Activated CD4-positive, alpha-beta T cell treated with anti-CD3 and anti-CD28 coated beads, Interleukin-2, amount 50 U/mL, for 1 hour (primary cell): ENCODE measurements around the gene TBC1D9.

Experiments
- DNase-seq: peaks from one replicate; pipeline ENCODE4 v3.0.0-alpha.2; 2020

The TBC1D9 gene

DNA sequence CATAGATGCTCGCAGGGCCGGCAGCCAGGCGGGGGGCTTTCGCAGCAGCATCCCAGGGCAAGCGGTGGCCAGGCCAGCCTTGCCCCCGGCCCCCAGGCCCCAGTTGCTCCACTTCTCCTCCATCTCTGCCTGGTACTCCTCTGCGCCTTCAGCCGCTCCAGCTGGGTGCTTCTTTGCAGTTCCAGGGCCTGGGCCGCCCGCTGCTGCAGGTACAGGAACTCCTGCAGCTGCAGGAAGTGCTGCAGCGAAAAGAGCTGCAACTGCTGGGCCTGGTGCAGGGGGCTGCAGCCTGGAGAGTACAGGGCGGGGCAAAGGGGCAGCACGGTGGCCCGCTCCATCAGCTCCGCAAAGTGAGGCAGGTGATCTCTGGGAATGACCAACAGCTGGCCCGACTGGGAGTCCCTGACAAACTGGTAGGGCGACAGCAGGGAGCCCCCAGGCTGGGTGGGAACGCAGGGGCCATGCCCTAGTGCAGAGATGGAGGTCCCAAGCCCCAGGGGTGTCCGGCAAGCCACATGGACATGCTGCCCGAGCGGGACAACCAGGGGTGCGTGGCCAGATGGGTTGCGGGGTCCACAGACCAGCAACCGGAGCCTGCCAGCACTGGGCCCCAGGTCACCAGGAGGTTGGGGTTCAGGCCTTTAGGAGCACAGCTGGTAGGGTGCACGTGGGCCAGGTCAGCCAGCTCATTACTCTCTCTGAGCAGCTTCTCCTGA, 111.6 kb downstream of the TBC1D9 start:
- DNase-seq, result no peak

DNA sequence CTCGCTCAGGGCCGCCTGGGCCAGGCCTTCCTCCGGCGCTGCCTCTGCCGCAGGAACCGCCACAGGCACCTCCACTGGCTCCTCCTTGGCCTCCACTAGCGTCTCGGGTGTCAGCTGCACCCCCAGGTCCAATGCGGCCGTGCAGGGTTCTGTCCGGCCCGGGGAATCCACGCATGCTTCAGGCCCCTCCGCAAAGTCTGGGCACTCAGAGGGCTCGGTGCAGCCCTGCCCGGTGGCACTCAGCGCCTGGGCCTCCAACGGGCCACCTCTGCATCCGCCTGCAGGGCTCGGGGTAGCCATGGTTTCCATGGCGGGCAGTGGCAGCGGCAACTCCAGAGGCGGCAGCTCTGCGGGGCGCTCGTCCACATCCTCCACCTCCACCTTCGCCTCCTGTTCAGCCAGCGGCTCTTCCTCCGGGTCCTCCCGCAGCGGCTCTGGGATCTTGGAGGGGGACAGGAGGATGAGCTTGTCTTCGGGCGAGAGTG, 112.6 kb downstream of the TBC1D9 start:
- DNase-seq, result no peak

DNA sequence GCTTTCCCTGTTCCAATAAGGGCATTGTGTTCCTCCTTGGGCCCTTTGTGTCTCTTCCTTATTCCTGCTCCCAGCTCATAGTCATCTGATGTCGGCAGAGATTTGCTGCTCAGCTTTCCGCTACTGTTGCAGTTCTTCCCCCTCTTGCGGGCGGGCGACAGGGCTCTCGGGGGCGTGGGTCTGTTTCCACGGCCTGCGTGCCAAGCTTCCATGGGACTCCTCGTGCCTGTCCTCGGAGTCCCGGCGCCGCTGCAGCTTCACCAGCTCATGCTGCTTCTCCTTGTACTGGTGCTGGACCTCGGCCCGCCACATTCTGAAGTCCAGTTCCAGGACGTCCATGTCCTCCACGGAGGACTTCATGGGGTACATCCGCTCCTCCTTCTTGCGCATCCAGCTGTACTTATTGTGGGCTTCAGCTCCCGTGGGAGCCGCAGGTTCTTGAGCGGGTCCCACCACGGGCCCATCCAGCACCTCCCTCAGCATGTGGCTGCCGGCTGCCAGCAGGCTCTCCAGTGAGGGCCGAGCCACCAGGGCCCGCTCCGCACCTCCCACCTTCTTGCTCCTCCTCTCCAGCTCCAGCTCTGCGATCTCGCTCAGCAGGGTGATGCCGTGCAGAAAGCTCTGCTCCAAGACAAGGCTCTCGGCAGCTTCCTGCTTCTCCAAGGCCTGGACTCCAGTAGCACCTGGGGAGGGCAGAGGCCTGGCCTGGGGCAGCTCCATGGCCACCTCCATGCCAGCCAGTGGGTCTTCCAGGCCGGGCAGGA, 113.3 kb downstream of the TBC1D9 start:
- DNase-seq, result no peak

DNA sequence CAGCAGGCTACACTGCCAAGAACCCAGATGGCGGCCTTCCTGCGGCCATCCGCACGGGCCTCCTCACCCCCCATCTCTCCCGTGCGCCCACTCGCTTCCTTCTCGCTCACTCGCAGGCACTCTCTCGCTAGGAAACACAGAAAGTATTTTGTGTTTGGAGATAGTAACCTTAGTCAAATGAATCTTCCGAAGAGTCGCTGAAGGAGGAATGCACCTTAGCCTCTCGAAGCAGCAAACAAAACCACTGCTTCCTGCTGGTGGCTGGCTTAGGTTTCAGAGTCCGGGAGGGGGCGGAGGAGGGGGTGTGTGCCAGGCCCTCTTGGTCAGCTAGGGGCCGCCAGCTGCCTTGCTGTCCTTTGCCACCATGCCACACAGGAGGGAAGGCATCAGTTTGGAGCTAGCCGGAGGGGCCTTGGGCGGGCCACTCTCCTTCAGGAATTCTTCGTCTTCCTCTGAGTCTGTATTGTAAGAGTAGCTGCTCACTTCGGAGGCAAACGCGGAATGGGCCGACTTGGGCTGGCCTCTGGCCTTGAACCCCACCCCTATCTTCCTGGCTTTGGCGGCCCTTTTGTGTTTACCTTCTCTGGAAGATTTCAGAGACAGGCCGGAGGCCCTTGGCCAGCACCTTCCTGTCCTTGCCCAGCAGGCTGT, 114.3 kb downstream of the TBC1D9 start:
- DNase-seq, result no peak

DNA sequence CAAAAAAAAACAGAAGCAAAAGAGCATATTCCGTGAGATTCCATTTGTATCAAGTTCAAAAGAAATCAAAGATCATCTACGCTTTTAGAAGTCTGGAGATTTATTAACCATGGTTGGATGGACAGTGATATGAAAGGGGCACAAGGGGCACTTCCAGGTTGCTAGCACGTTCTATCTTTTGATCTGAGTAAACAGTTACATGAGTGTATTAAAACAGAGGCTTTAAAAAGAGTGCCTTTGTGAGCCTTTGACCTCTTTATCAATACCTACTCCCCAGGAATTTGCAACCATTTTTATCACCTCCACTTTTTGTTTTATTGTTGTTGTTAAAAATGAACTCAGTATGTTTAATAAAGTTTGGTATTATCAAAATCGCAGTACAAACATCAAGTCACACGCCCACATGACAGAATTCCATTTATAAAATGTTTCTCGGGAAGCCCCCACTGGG, 115.1 kb downstream of the TBC1D9 start:
- DNase-seq, result no peak

DNA sequence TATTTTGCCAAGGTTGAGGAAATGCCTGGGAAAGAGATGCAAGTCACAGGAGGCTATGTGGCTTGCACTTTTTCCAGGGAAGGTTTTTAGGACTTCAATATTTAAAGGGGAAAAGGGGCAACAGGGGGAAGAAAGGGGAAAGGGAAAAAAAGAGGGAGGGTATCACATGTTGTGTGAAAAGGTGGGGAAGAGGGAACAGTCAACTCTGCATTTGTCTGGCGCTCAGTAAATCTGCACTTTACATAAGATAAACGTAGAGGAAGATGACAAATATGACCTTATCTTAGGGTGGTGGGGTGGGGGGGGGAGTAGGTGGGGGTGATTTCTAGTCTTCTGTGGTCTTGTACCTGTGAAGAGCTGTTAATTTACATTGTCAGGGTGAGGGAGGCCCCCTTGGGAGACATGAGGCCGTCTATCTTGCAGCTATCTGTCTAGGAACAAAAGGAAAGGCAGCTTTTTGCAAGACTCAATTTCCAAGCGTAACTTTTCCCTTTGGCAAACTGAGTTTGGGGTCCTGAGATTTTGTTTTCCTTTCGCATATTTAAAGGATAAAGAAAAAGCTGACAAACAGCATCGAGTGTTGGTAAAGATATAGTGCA, 115.9 kb downstream of the TBC1D9 start:
- DNase-seq, result no peak

DNA sequence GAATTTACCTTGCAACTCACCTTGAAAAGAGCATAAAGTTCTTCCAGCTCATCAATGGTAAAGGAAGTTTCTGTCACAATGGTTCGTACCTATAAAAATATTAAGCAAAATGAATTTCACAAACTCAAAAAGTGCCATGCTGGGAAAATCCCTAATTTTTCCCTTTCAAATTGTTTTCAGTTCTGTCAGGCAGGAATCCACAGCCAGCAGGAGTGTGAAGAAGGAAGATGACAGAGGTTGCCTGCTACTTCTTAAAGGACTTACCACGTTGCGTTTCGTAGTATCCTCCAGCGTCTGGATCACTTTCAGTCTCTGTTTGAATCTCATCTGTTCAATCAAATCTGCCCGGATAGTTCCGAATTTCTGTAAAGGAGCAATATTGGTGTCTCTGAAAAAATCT, 117.1 kb downstream of the TBC1D9 start:
- DNase-seq, result no peak

DNA sequence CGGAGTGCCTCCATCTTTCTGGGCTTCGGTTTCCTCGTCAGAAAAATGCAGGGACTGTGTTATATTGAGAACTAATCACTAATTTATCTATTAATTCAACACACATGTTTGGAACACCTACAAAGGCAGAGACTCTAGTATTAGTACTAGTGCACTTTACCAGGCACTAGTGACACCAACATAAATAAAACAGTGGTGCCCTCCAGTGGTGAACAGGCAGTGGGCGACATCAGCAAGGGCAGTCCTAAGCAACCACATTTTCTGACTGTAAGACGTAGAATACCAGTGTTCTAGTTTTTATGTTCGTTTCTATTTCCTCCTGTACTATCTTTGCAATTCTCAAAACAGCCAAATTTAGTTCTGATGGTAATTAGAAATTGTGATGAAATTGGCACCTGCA, 118.3 kb downstream of the TBC1D9 start:
- DNase-seq, result no peak

DNA sequence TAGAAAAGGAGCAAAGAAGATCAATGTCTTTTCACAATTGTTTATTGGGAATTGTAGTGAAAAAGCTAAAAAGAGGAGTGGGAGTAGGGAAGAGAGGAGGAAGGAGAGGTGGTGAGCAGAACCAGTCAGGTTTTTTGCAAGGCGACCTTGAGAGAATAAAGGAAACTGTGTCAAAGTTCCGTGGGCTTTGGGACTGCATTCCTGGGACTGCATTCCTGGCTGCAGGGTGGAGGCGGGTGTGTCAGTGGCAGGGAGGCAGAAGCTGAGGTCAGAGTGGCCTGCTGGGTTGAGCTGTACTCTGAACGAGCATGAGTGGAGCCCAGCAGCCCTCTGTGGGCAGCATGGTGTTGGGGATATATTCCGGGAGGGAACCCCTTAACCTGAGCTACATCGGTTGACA, 120.6 kb downstream of the TBC1D9 start:
- no peak for DNase-seq

DNA sequence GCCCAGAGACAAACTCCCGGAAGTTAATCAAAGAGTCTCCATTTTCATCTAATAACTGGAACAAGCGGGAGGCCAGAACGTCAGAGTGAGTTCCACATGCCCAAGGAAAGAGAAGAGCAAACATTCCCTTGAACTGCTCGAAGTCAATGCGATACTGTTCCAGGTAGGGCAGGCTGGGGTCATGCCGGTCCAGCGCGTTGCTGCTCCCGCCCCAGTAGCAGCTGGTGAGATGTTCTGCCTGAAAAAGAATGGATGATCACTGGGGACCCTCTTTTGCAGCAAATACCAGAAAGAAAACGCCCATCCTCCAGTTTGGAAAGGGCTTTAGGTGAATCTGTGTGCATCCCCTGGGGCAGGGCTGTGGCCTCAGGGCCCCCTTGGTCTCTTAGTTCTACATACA, 122.2 kb downstream of the TBC1D9 start:
- DNase-seq, result no peak

DNA sequence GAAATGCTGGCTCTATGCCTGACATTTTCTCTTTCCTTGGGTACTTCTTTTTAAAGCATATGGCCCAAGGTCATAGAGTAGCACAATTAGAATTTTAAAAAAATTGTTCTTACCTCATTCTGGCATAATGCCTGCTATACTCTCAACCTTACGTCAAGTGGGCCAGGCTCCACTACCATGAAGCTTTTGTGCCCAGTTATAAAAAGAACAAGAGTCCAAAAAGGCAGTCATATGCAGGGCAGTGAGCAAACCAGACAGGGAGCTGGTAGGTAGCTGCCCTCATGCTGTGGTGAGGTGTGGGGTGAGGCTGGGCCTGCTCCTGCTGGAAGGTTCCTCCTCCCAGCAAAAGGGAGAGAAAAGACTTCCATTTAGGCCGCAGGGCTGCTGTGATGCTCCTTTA, 123.1 kb downstream of the TBC1D9 start:
- DNase-seq, result no peak

DNA sequence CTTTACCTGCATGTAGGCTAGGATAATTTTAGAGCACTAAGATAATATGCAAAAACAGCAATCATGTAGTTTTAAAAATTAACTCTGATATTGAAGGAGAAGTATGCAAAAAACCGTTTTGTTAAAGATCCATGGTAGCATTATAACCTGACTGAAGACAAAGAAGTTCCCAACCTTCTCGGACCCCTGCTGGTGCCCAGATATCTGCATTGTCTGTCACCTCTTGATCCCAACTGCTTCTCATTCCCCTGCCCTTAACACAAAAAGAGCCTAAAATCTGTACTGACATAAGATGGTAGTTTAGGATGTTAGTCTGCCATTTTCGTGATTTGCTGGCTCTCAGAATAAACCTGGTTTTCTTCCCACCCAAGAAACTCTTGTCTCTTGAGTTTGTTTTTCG, 125.9 kb downstream of the TBC1D9 start:
- DNase-seq, result no peak

DNA sequence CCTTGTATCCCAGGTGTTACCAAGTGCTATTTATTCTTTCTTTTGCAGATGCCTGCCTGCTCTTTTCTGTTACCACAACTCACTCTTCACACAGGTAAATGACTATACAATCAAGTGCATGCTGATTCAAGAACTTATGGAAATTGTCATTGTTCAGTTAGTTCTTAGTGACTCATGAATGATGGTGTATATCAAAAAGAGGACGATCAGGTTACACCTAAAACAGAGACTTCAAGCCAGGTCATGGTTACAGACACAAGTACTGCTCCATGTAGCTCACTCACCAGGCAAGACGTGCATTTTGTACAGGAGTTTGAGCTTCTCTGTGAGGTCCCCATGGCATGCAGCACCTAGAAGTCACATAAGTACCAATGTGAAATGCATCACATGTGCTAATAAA, 128.2 kb downstream of the TBC1D9 start:
- DNase-seq, result no peak

DNA sequence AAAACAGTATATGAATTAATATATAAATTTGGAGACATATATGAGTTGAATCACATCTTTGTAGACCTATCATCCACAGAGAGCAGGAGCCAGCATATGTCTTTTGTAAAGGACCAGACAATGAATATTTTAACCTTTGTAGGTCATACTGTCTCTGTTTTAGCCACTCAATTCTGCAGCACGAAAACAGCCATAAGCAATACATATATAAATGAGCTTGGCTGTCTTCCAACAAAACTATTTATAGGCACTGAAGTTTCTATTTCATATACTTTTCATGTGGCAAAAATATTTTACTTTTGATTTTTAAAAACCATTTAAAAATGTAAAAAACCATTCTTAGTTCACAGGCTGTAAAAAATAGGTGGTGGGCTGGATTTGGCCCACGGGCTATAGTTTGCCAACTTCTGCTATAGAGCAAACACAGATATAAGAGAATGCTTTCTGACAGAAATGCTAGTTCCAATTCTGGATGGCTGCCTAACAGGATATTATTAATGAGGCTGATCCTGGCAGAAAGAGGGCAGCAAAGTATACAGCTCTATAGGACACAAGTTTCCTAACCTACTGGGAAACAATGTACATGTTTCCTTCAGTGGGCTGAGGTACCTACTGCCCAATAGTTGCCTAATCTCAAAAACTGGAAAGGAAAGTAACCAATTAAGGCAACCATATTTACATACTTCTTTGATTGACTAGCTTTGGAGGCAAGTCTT, 129.4 kb downstream of the TBC1D9 start:
- DNase-seq, result no peak

DNA sequence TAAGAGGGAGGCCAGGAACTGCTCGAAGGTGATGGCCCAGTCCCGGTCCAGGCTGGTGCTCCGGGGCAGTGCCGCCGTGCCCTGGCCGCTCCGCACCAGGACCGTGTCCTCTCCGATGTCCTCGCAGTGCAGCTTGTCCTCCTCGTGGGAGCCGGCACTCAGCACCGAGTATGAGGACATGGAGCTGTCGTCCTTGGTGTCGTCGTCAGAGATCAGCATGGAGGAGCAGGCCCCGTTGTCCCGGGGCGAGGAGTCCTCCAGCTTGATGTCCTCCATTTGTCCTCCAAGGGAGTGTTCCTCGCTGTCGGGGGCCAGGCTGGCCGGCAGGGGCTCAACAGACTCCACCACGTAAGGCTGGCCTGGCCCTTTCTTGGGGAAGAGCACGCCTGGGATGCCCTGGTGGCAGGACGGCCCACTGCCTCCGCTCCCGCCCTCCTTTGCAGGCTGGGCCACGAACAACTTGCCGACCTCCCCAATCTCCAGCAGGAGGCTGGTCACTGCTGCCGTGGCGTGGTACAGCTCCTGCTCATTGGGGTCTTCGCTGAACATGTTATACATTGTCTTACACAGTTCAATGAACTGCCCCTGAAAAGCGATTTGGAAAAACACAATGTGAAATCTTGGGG, 133.7 kb downstream of the TBC1D9 start:
- no peak for DNase-seq

DNA sequence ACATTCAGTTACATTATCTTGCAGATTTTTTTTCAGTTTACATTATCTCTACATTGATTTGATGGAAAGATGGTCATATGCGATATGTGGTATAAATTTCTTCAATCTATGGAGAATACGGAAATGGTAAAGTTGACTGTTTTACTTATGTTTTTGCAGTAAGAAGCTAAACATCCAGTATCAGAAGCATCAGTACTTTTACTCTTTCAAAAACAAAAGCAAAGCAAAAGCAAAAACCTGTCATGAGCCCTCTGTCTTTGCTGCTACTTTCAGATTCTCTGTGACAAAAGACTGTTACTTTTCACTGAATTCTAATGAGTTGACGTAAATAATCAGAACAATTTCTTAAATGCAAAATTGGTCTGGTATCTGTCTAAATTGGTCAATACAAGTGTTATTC, 135.0 kb downstream of the TBC1D9 start:
- no peak for DNase-seq

DNA sequence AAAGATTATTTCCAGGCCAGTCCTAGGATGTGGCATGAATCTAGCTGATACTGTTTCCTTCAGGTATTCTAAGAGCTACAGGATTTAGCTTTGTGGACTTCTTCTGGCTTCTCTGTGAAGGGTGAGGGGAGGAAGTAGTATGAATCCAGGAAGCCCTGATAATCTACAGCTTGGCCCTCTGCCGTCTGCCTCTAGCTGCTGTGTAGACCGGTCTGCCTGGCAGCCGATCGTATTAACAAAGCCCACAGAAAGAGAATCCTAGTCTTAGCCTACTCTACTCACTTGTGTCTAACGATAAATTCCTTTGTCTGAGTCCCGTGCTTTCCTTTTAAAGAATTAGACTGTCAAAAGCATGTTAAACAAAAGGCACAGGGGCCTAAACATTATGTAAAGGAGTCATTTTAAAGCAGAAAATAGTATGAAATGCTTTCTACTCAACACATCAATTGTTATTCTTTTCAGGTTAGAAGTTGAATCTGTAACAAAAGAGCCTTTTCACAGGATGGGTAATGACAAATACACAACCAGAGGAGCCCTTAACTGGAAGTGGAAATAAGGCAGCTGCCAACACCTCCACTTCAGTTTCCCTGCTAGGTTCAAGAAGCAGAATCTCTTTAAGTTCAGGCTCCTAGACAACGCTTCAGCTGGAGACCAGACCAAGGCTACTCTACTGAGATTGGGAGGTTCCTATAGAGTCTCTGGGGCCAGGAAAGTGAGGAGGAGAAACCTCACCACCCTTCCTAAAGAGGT, 138.5 kb downstream of the TBC1D9 start:
- no peak for DNase-seq

DNA sequence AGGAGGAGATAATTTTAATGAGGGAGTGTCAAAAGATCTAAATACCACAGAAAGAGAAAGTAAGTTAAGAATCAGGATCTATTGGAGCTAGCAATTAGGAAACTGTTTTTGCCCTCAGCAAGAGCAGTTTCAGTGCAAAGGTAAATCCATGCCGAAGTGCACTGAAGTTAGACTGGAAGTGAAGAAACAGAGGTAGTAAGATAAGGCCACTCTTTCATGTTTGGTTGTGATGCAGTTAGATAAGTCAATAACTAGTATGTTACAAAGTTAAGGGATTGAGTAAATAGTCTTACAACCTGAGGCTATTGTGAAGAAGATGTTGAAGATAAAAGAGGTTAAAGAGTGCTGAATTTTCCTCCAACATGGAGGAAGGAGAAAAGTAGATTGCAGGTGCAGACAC, 140.7 kb downstream of the TBC1D9 start:
- DNase-seq, result no peak

DNA sequence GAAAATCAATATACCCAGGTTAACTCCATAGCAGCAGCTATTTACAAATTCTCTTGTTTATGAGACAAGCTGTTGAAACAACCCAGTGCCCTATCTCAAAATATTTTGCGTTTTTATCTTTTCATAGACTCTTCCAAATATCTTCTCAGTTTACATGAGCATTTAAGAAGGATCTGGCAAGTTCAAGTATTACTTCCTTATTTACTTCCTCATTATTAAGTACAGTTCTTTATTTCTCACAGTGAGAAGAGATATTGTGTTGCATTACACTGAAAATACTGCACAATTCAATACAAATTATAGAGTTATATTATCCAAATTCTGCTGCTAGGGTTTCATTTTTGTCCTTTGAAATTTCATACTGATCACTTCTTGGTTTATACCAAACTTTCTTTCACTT, 143.8 kb downstream of the TBC1D9 start:
- DNase-seq, result no peak

DNA sequence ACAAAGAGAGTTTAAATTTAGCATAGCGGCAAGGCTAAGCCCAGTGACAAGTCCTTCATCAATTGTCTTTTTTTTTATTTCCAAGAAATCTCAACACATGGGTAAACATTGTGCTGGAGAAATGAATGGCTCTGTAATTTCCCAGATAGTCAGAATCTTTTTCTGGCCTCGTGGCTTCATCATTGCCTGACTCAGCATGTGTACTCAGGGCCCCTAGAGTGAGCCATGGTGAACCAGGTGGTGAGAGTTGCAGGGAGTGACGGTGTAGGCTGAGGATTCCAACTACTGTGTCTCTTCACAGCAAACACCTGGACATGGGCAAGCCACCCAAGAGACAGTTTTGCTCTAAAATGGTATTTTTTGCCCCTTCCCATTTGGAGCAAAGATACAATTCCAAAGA, 144.3 kb downstream of the TBC1D9 start:
- no peak for DNase-seq

DNA sequence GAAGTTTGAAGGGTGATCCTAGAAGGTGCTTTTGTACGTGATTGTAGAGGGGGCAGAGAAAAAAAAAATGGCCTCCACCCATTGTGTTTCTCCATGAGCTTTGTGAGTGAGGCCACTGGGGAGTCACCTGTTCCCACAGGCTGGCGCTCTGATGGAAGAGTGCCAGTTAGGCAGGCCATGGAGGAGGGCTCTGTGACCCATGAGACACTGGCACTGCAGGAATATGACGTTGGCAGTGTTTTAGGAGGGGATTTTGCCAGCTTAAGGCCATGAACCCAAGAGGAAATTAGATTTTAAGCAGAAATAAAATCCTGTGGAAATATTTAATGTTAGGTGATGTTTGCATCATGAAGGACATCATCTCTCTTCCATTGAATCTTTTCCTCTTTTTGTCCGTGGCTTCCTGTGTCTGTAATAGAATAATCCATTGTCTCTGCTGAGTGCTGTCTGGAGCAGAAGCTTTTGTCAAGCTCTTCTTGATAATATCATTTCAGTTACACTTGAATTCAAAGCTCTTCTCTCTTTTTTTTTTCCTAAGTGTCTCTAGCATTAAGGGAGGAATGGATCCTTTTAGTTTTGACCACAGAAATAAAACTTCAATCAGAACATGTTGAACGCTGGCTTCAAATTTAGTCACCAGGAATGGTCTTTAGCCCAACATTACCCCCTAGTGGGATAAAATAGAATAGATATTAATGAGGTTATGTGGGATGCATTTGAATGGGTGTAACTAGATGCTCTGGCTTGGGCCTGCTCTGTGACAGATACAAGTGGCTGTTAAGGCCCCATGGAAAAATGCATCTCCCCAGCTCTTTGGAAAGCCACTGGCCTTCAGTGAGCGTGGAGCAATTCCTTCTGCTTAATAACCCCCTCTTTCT, 146.4 kb downstream of the TBC1D9 start:
- DNase-seq, result no peak
